HepG2 (cell line): ENCODE data around the gene SERHL2. TPM values are rescaled to one million over a fixed set of nuclear protein-coding genes. Genes with fewer than 3 reads are reported as not detected.

Experiments used
- ASH2L ChIP-seq: fragments of 300-600, 200-600 bp; sonication (generic); IDR thresholded peaks from 2 replicates; pipeline ENCODE4 v1.7.0; 2017; ENCODE audit warnings: low read depth, mild to moderate bottlenecking, moderate library complexity, mixed read lengths, low read length; ENCODE audit not compliant: insufficient read length
- ATM ChIP-seq: fragments of 450-650 bp; IDR thresholded peaks from 2 replicates; pipeline ENCODE4 v1.7.1; 2017; ENCODE audit warnings: mild to moderate bottlenecking, borderline replicate concordance
- CCDC6 ChIP-seq: sonication (generic); formaldehyde crosslinking; IDR thresholded peaks from 2 replicates; pipeline ENCODE4 v1.8.1; 2022; ENCODE audit warnings: mild to moderate bottlenecking, missing genetic modification reagents, moderate library complexity
- FOXJ3 ChIP-seq: sonication (generic); formaldehyde crosslinking; IDR thresholded peaks from 2 replicates; pipeline ENCODE4 v1.4.0; 2020; ENCODE audit warnings: missing genetic modification reagents, mild to moderate bottlenecking, borderline replicate concordance
- HHEX ChIP-seq: IDR thresholded peaks from 2 replicates; pipeline ENCODE4 v1.6.1; 2016; ENCODE audit warnings: control low read depth
- HOXD1 ChIP-seq: sonication (generic); formaldehyde crosslinking; IDR thresholded peaks from 2 replicates; pipeline ENCODE4 v1.5.0; 2020; ENCODE audit warnings: missing genetic modification reagents
- IKZF4 ChIP-seq: sonication (generic); formaldehyde crosslinking; IDR thresholded peaks from 2 replicates; pipeline ENCODE4 v1.5.1; 2020; ENCODE audit warnings: borderline replicate concordance, mild to moderate bottlenecking, low read depth, missing genetic modification reagents; ENCODE audit errors: not compliant biosample characterization
- IRF2 ChIP-seq: IDR thresholded peaks from 2 replicates; pipeline ENCODE4 v1.6.1; 2018; ENCODE audit warnings: missing genetic modification reagents, missing compliant biosample characterization
- KAT7 ChIP-seq: IDR thresholded peaks from 2 replicates; pipeline ENCODE4 v1.6.1; 2018; ENCODE audit warnings: borderline replicate concordance, missing compliant biosample characterization
- KAT8 ChIP-seq: IDR thresholded peaks from 2 replicates; pipeline ENCODE4 v1.6.1; 2016; ENCODE audit warnings: missing genetic modification reagents, missing compliant biosample characterization
- PTBP1 ChIP-seq: fragments of 200-400 bp; formaldehyde crosslinking; IDR thresholded peaks from 2 replicates; pipeline ENCODE4 v1.6.1; 2018; ENCODE audit warnings: low read length, low read depth; ENCODE audit not compliant: poor library complexity, severe bottlenecking
- RELA ChIP-seq: sonication (generic); formaldehyde crosslinking; IDR thresholded peaks from 2 replicates; pipeline ENCODE4 v1.4.0; 2020; ENCODE audit warnings: missing genetic modification reagents
- TSC22D2 ChIP-seq: sonication (generic); formaldehyde crosslinking; IDR thresholded peaks from 2 replicates; pipeline ENCODE4 v1.5.1; 2020; ENCODE audit warnings: missing genetic modification reagents, mild to moderate bottlenecking, borderline replicate concordance
- ZNF143 ChIP-seq: sonication (generic); formaldehyde crosslinking; IDR thresholded peaks from 2 replicates; pipeline ENCODE4 v1.4.0; 2020; ENCODE audit warnings: missing genetic modification reagents
- ZNF264 ChIP-seq: sonication (generic); formaldehyde crosslinking; IDR thresholded peaks from 2 replicates; pipeline ENCODE4 v1.4.0; 2020; ENCODE audit warnings: missing genetic modification reagents
- ZNF367 ChIP-seq: sonication (generic); formaldehyde crosslinking; IDR thresholded peaks from 2 replicates; pipeline ENCODE4 v1.4.0; 2020; ENCODE audit warnings: missing genetic modification reagents, borderline replicate concordance
- ZNF382 ChIP-seq: sonication (generic); formaldehyde crosslinking; IDR thresholded peaks from 2 replicates; pipeline ENCODE4 v1.5.0; 2020; ENCODE audit warnings: missing genetic modification reagents, mild to moderate bottlenecking, borderline replicate concordance
- ZNF441 ChIP-seq: sonication (generic); formaldehyde crosslinking; IDR thresholded peaks from 2 replicates; pipeline ENCODE4 v1.7.0; 2021; ENCODE audit warnings: missing genetic modification reagents, borderline replicate concordance
- ZNF563 ChIP-seq: sonication (generic); formaldehyde crosslinking; IDR thresholded peaks from 2 replicates; pipeline ENCODE4 v1.8.0; 2022; ENCODE audit warnings: mild to moderate bottlenecking, moderate library complexity, missing genetic modification reagents
- polyA plus RNA-seq, 8 experiments: library from polyadenylated mRNA; depleted of rRNA in 3 of 8; stranded (reverse) in 7 of 8; unstranded in 1 of 8; fragments of >200 nt; fragmentation: Illumina TruSeq in 4 of 8; extraction: Trizol in 4 of 8; gene quantifications; 2 replicates each; pipeline versions ENCODE4 v1.2.1 to v1.2.3, GENCODE V29; 2011 to 2016; ENCODE audit warnings: low read depth in 4 of 8, missing spikeins in 1 of 8, mixed read lengths in 1 of 8; ENCODE audit not compliant: insufficient read depth in 1 of 8
- total RNA-seq, 5 experiments: library from RNA; depleted of rRNA; stranded (reverse); fragments of >200 nt; fragmentation: Illumina TruSeq; extraction: Trizol; gene quantifications; 2 replicates each; pipeline ENCODE4 v1.2.3, GENCODE V29; 2016; ENCODE audit warnings: low read depth in 1 of 5
- TF ChIP-seq, protein P1 (sequence below): sonication (generic); formaldehyde crosslinking; IDR thresholded peaks from 2 replicates; pipeline ENCODE4 v1.5.0; 2020; ENCODE audit warnings: missing genetic modification reagents
- TF ChIP-seq, protein P2 (sequence below): sonication (generic); formaldehyde crosslinking; conservative IDR thresholded peaks from 2 replicates; pipeline ENCODE4 v1.8.0; 2022; ENCODE audit warnings: low read depth, missing genetic modification reagents
- TF ChIP-seq, protein P3 (sequence below): IDR thresholded peaks from 2 replicates; pipeline ENCODE4 v1.6.1; 2012; ENCODE audit warnings: inconsistent platforms
- TF ChIP-seq, protein P4 (sequence below): IDR thresholded peaks from 2 replicates; pipeline ENCODE4 v1.6.1; 2016; ENCODE audit warnings: control low read depth
- TF ChIP-seq, protein P5 (sequence below): sonication (generic); formaldehyde crosslinking; conservative IDR thresholded peaks from 2 replicates; pipeline ENCODE4 v1.8.1; 2023; ENCODE audit warnings: missing genetic modification reagents
- TF ChIP-seq, protein P6 (sequence below): sonication (generic); formaldehyde crosslinking; IDR thresholded peaks from 2 replicates; pipeline ENCODE4 v1.8.1; 2023; ENCODE audit warnings: missing genetic modification reagents, inconsistent platforms, borderline replicate concordance

SERHL2 gene
- total and polyA plus RNA-seq, 2 of the 13 experiments (the other 11 are each of a cell fraction or from before 2014, with no cell fraction given) = 1.0 to 1.8 TPM

DNA sequence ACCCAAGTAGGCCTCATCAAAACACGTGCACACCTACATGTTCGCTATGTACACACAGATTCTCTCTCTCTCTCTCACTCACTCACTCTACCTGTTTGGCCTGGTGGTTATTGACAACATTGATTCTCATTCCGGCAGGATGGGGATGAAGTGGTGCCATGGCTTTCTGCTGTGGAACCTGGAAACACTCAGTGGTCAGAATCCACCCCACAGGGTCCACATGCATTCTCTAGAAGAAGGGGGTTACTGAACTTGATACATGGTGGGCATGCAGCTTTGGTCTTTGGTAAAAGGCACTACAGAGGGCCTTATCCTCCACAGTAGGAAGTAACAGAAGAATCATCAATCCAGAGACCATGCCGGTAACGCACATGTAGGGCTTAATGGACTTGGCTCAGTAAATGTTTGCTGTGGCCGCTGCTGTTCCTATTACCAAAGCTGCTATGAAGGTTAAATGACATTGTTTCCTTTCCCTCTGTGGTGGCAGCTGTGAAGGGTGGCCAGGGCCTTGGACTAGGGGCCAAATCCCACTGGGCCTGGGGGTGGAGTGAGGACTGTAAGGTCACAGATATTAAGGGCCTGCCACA lies 48.2 kb downstream of the SERHL2 start (continued):
- TF ChIP-seq, protein P1, sequence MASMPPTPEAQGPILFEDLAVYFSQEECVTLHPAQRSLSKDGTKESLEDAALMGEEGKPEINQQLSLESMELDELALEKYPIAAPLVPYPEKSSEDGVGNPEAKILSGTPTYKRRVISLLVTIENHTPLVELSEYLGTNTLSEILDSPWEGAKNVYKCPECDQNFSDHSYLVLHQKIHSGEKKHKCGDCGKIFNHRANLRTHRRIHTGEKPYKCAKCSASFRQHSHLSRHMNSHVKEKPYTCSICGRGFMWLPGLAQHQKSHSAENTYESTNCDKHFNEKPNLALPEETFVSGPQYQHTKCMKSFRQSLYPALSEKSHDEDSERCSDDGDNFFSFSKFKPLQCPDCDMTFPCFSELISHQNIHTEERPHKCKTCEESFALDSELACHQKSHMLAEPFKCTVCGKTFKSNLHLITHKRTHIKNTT (CRISPR knock-in tag) = no peak
- TF ChIP-seq, protein P2, sequence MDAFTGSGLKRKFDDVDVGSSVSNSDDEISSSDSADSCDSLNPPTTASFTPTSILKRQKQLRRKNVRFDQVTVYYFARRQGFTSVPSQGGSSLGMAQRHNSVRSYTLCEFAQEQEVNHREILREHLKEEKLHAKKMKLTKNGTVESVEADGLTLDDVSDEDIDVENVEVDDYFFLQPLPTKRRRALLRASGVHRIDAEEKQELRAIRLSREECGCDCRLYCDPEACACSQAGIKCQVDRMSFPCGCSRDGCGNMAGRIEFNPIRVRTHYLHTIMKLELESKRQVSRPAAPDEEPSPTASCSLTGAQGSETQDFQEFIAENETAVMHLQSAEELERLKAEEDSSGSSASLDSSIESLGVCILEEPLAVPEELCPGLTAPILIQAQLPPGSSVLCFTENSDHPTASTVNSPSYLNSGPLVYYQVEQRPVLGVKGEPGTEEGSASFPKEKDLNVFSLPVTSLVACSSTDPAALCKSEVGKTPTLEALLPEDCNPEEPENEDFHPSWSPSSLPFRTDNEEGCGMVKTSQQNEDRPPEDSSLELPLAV (CRISPR knock-in tag) = no peak
- no peak for TF ChIP-seq ZNF382 (CRISPR knock-in tag)
- peak; percentile 96 for TF ChIP-seq ZNF264
- no peak for TF ChIP-seq ZNF143 (CRISPR knock-in tag)
- no peak for TF ChIP-seq IKZF4 (CRISPR knock-in tag)
- TF ChIP-seq KAT7 (CRISPR knock-in tag) = no peak
- no peak for TF ChIP-seq ATM
- TF ChIP-seq ASH2L = no peak
- TF ChIP-seq ZNF441 (CRISPR knock-in tag) = no peak
- TF ChIP-seq, protein P3, sequence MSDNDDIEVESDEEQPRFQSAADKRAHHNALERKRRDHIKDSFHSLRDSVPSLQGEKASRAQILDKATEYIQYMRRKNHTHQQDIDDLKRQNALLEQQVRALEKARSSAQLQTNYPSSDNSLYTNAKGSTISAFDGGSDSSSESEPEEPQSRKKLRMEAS = peak; percentile 91
- TF ChIP-seq TSC22D2 (CRISPR knock-in tag) = no peak
- TF ChIP-seq, protein P4, sequence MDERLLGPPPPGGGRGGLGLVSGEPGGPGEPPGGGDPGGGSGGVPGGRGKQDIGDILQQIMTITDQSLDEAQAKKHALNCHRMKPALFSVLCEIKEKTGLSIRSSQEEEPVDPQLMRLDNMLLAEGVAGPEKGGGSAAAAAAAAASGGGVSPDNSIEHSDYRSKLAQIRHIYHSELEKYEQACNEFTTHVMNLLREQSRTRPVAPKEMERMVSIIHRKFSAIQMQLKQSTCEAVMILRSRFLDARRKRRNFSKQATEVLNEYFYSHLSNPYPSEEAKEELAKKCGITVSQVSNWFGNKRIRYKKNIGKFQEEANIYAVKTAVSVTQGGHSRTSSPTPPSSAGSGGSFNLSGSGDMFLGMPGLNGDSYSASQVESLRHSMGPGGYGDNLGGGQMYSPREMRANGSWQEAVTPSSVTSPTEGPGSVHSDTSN (CRISPR knock-in tag) = no peak
- TF ChIP-seq HHEX = peak; percentile 39; the same call in 1 of the 2 replicates
- TF ChIP-seq KAT8 = 0 out of 2 replicates have a peak, but pooled peaks have one; percentile 41
- no peak for TF ChIP-seq PTBP1
- no peak; the same call in 1 of the 2 replicates for TF ChIP-seq CCDC6 (CRISPR knock-in tag)
- TF ChIP-seq, protein P5, sequence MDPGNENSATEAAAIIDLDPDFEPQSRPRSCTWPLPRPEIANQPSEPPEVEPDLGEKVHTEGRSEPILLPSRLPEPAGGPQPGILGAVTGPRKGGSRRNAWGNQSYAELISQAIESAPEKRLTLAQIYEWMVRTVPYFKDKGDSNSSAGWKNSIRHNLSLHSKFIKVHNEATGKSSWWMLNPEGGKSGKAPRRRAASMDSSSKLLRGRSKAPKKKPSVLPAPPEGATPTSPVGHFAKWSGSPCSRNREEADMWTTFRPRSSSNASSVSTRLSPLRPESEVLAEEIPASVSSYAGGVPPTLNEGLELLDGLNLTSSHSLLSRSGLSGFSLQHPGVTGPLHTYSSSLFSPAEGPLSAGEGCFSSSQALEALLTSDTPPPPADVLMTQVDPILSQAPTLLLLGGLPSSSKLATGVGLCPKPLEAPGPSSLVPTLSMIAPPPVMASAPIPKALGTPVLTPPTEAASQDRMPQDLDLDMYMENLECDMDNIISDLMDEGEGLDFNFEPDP (CRISPR knock-in tag) = no peak
- no peak for TF ChIP-seq ZNF367 (CRISPR knock-in tag)
- TF ChIP-seq ZNF563 (CRISPR knock-in tag) = no peak
- TF ChIP-seq FOXJ3 (CRISPR knock-in tag) = peak; percentile 72
- TF ChIP-seq RELA (CRISPR knock-in tag) = no peak
- TF ChIP-seq, protein P6, sequence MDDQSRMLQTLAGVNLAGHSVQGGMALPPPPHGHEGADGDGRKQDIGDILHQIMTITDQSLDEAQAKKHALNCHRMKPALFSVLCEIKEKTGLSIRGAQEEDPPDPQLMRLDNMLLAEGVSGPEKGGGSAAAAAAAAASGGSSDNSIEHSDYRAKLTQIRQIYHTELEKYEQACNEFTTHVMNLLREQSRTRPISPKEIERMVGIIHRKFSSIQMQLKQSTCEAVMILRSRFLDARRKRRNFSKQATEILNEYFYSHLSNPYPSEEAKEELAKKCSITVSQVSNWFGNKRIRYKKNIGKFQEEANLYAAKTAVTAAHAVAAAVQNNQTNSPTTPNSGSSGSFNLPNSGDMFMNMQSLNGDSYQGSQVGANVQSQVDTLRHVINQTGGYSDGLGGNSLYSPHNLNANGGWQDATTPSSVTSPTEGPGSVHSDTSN (CRISPR knock-in tag) = no peak
- no peak; the same call in 1 of the 2 replicates for TF ChIP-seq HOXD1 (CRISPR knock-in tag)
- TF ChIP-seq IRF2 (CRISPR knock-in tag) = no peak
